HepG2 (cell line): ENCODE results near the gene TOLLIP. TPM values are rescaled to one million over a fixed set of nuclear protein-coding genes. Genes with fewer than 3 reads are reported as not detected.
A peak's percentile ranks its signal among the peaks of the same experiment; 100 is the strongest.

ENCODE experiments used
- GLI4 ChIP-seq: sonication (generic); formaldehyde crosslinking; IDR thresholded peaks from 2 replicates; pipeline ENCODE4 v1.5.1; 2020; ENCODE audit warnings: missing genetic modification reagents, mild to moderate bottlenecking, moderate library complexity, borderline replicate concordance
- GMEB1 ChIP-seq: sonication (generic); formaldehyde crosslinking; IDR thresholded peaks from 2 replicates; pipeline ENCODE4 v1.5.1; 2020; ENCODE audit warnings: missing genetic modification reagents, mild to moderate bottlenecking, borderline replicate concordance
- HOXA3 ChIP-seq: sonication (generic); formaldehyde crosslinking; IDR thresholded peaks from 2 replicates; pipeline ENCODE4 v1.5.0; 2020; ENCODE audit warnings: missing genetic modification reagents
- KMT2A ChIP-seq: sonication (generic); formaldehyde crosslinking; IDR thresholded peaks from 2 replicates; pipeline ENCODE4 v1.4.0; 2020; ENCODE audit warnings: missing genetic modification reagents
- MIER2 ChIP-seq: IDR thresholded peaks from 2 replicates; pipeline ENCODE4 v1.6.1; 2016; ENCODE audit warnings: missing biosample characterization, missing genetic modification reagents
- MYPOP ChIP-seq: sonication (generic); formaldehyde crosslinking; IDR thresholded peaks from 2 replicates; pipeline ENCODE4 v1.8.1; 2023; ENCODE audit warnings: mild to moderate bottlenecking, moderate library complexity, missing genetic modification reagents
- NFRKB ChIP-seq: fragments of 450-650 bp; IDR thresholded peaks from 2 replicates; pipeline ENCODE4 v1.6.1; 2017
- NR1H2 ChIP-seq: sonication (generic); formaldehyde crosslinking; IDR thresholded peaks from 2 replicates; pipeline ENCODE4 v1.8.1; 2022; ENCODE audit warnings: low read depth, missing genetic modification reagents, borderline replicate concordance
- POLR2AphosphoS5 ChIP-seq: IDR thresholded peaks from 2 replicates; pipeline ENCODE4 v1.6.1; 2012; ENCODE audit warnings: low read depth, low read length
- SMC3 ChIP-seq: IDR thresholded peaks from 2 replicates; pipeline ENCODE4 v1.6.1; 2011; ENCODE audit warnings: low read length, improper control_type of control experiment
- SOX6 ChIP-seq, 2 experiments: fragments of 450-650 bp in 1 of 2; sonication (generic) in 1 of 2; formaldehyde crosslinking in 1 of 2; IDR thresholded peaks; 2 replicates each; pipeline versions ENCODE4 v1.4.0 to v1.6.1; 2017 to 2020; ENCODE audit warnings: antibody characterized with exemption in 1 of 2, mild to moderate bottlenecking in 1 of 2, missing genetic modification reagents in 1 of 2
- SPEN ChIP-seq: sonication (generic); formaldehyde crosslinking; IDR thresholded peaks from 2 replicates; pipeline ENCODE4 v1.5.1; 2020; ENCODE audit warnings: low read depth, mild to moderate bottlenecking, missing genetic modification reagents
- TBL1XR1 ChIP-seq: fragments of 150-350 bp; IDR thresholded peaks from 2 replicates; pipeline ENCODE4 v1.6.1; 2014; ENCODE audit warnings: borderline replicate concordance, low read length; ENCODE audit not compliant: partially characterized antibody
- THAP11 ChIP-seq: IDR thresholded peaks from 2 replicates; pipeline ENCODE4 v1.6.1; 2016; ENCODE audit warnings: missing biosample characterization, missing genetic modification reagents
- TRIM24 ChIP-seq: sonication (generic); formaldehyde crosslinking; IDR thresholded peaks from 2 replicates; pipeline ENCODE4 v1.8.0; 2022; ENCODE audit warnings: mild to moderate bottlenecking, missing genetic modification reagents
- ZFYVE20 ChIP-seq: sonication (generic); formaldehyde crosslinking; IDR thresholded peaks from 2 replicates; pipeline ENCODE4 v1.8.0; 2023; ENCODE audit warnings: low read depth, mild to moderate bottlenecking, moderate library complexity, missing genetic modification reagents, borderline replicate concordance
- ZIK1 ChIP-seq: sonication (generic); formaldehyde crosslinking; IDR thresholded peaks from 2 replicates; pipeline ENCODE4 v1.5.0; 2020; ENCODE audit warnings: mild to moderate bottlenecking, low read depth, missing genetic modification reagents, borderline replicate concordance
- ZNF18 ChIP-seq: sonication (generic); formaldehyde crosslinking; IDR thresholded peaks from 2 replicates; pipeline ENCODE4 v1.8.0; 2022; ENCODE audit warnings: mild to moderate bottlenecking, missing genetic modification reagents; ENCODE audit not compliant: insufficient replicate concordance
- ZNF512B ChIP-seq: sonication (generic); formaldehyde crosslinking; IDR thresholded peaks from 2 replicates; pipeline ENCODE4 v1.5.1; 2020; ENCODE audit warnings: missing genetic modification reagents, mild to moderate bottlenecking, borderline replicate concordance
- ZNF572 ChIP-seq: sonication (generic); formaldehyde crosslinking; IDR thresholded peaks from 2 replicates; pipeline ENCODE4 v1.5.1; 2020; ENCODE audit warnings: mild to moderate bottlenecking, missing genetic modification reagents
- ZNF678 ChIP-seq: sonication (generic); formaldehyde crosslinking; IDR thresholded peaks from 2 replicates; pipeline ENCODE4 v1.4.0; 2020; ENCODE audit warnings: mild to moderate bottlenecking, missing genetic modification reagents
- ZNF850 ChIP-seq: sonication (generic); formaldehyde crosslinking; conservative IDR thresholded peaks from 2 replicates; pipeline ENCODE4 v1.9.0; 2021; ENCODE audit warnings: mild to moderate bottlenecking, missing genetic modification reagents
- polyA plus RNA-seq, 8 experiments: library from polyadenylated mRNA; depleted of rRNA in 3 of 8; stranded (reverse) in 7 of 8; unstranded in 1 of 8; fragments of >200 nt; fragmentation: Illumina TruSeq in 4 of 8; extraction: Trizol in 4 of 8; gene quantifications; 2 replicates each; pipeline versions ENCODE4 v1.2.1 to v1.2.3, GENCODE V29; 2011 to 2016; ENCODE audit warnings: low read depth in 4 of 8, missing spikeins in 1 of 8, mixed read lengths in 1 of 8; ENCODE audit not compliant: insufficient read depth in 1 of 8
- total RNA-seq, 5 experiments: library from RNA; depleted of rRNA; stranded (reverse); fragments of >200 nt; fragmentation: Illumina TruSeq; extraction: Trizol; gene quantifications; 2 replicates each; pipeline ENCODE4 v1.2.3, GENCODE V29; 2016; ENCODE audit warnings: low read depth in 1 of 5

The TOLLIP gene
- total and polyA plus RNA-seq, 2 of the 13 experiments (the other 11 are each of a cell fraction or from before 2014, with no cell fraction given), result 25.9 to 47.5 TPM

- TF ChIP-seq MYPOP (CRISPR knock-in tag) (0 out of 2 replicates have a peak, but pooled peaks have one; percentile 61), SPEN (CRISPR knock-in tag) (peak; percentile 76), KMT2A (CRISPR knock-in tag) (peak; percentile 67; the same call in 1 of the 2 replicates), ZNF678 (CRISPR knock-in tag) (peak; percentile 96; the same call in 1 of the 2 replicates), THAP11 (peak; percentile 78), SMC3 (no peak), TBL1XR1 (no peak), ZNF18 (CRISPR knock-in tag) (no peak), ZNF512B (CRISPR knock-in tag) (no peak), ZIK1 (CRISPR knock-in tag) (peak; percentile 67; the same call in 1 of the 2 replicates), HOXA3 (peak; percentile 90), NR1H2 (CRISPR knock-in tag) (no peak), ZFYVE20 (CRISPR knock-in tag) (0 out of 2 replicates have a peak, but pooled peaks have one; percentile 59), ZNF850 (CRISPR knock-in tag) (no peak), TRIM24 (CRISPR knock-in tag) (no peak), MIER2 (CRISPR knock-in tag) (peak; percentile 74; the same call in 1 of the 2 replicates), POLR2AphosphoS5 (peak; percentile 73), SOX6 (IDR thresholded peaks at IDR 0.05) (no peak), SOX6 (CRISPR knock-in tag; IDR thresholded peaks at IDR 0.05) (peak; percentile 41), ZNF572 (CRISPR knock-in tag) (no peak; the same call in 1 of the 2 replicates), GLI4 (CRISPR knock-in tag) (no peak; the same call in 1 of the 2 replicates), NFRKB (no peak), GMEB1 (CRISPR knock-in tag) (no peak; the same call in 1 of the 2 replicates)
Measured at GRCh38 chr11:1309498-1310317, at the start of gene TOLLIP (continued).
